CD4-positive, alpha-beta T cell treated with Interleukin-2 at 100 ng/mL for 4 hours (primary cell): ENCODE measurements around the gene KDM2B.
A peak's percentile ranks its signal among the peaks of the same experiment; 100 is the strongest.
"Not testable (repeated sequence)": the region's sequence is repeated elsewhere in the genome, so short reads cannot be mapped to it uniquely, and the experiment has no call there.

Experiments
- DNase-seq: peaks from one replicate; pipeline ENCODE4 v3.0.0-alpha.2; 2020; ENCODE audit warnings: low spot score

KDM2B gene

DNA sequence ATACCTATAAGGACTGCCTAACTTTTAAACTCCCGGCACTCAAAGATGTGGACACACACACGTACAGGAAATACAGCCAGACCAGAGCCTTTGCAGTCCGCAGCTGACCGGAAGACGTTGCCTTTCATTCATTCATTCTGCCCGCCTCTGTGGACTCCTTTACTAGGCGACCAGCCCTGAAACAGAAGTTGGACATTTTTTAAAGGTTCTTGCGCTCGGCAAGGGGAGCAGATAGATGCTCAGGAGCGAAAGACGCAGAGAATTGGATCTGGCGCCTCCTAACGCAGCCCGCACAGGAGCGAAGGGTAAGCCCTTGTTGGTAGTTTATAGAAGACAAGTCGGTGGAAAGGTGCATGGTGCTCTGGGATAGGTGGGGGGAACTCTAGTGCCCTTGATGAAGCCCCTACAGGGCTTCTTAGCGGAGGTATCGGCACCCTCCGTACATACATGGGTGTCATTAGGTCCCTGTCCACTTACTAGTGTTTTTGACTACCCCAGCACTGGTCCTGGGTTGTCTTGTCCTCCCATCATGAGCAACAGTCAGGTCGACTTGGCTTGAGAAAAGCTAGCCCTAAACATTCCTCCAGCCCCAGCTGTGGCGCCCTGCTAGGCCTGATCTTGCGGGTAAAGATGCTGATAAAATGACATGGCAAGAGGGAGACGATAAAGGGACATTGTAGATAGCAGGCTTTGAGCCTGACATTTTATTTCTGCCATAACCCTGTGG, at the start of gene KDM2B:
Gene KDM2B (minus strand): TSS at position 65 of the 727 bp plus-strand sequence. CDS start 112 bp downstream, outside the sequence.
- peak; percentile 26 for DNase-seq

DNA sequence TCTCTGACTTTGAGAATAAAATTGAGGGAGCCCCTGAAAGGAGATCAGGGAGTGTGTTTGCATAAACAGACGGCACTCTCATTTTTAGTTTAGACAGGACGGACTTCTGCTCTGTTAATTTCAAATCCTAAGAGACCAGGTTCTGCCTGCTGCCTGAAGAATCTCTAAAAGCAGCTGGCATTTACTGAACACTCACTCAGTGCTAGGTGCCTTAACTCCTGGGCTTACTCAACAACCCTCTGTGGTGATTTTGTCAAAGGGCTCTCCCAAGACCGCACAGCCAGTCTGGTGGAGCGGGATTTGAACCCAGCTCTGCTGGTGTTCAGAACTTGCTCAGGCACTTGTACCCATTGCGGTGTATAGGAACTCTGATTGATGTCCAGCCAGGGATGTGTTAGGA, 47.7 kb upstream of the KDM2B start:
- no peak for DNase-seq

DNA sequence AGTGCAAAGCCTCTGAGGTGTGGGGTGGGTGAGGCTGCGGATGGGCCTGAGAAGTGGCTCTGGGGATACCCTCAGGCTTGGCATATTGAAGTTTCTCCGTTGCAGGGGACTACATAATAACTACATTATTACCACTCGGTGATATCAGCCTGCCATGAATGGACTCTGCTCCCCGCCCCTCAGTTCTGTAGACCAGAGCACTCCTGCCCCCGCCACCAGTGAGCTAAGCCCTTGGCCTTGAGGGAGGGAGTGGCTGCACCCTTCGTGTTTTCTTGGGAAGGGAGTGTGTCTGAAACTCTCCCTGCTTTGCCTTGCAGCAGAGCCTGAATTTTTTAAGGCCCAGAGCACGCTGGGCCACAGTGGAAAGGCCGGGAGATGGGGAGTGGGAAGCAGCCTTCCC, 47.2 kb upstream of the KDM2B start:
- DNase-seq, result no peak

DNA sequence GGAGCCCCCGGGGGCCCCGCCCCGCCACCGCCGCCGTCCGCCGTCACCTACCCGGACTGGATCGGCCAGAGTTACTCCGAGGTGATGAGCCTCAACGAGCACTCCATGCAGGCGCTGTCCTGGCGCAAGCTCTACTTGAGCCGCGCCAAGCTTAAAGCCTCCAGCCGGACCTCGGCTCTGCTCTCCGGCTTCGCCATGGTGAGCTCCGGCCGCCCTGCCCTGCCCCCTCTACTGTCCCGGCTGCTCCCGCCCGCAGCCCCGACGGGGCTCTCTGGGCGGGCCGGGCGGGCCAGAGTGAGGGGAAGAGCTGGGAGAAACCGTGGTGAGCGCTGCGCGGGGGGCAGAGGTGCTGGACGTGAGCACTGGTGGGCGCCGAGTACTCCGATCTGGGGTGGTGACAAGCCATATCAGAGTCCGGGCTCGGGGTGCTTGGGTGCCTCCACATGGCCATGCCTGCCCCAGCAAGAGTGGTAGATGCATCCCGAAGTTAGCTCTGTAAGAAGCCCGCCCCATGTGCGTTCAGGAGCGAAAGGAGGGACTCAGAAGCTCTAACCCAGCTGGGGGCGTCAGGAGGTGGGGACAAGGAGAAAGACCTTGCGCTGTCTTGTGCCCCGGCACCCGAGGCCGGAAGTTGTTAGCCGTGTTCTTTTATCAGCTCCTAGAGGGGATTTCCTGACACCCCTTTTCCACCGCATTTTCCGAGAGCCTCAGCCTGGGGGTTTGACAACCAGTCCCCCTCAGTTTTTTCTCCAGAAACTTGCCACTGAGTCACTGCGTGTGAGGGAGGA, 46.2 kb upstream of the KDM2B start:
- DNase-seq, result peak; percentile 84

DNA sequence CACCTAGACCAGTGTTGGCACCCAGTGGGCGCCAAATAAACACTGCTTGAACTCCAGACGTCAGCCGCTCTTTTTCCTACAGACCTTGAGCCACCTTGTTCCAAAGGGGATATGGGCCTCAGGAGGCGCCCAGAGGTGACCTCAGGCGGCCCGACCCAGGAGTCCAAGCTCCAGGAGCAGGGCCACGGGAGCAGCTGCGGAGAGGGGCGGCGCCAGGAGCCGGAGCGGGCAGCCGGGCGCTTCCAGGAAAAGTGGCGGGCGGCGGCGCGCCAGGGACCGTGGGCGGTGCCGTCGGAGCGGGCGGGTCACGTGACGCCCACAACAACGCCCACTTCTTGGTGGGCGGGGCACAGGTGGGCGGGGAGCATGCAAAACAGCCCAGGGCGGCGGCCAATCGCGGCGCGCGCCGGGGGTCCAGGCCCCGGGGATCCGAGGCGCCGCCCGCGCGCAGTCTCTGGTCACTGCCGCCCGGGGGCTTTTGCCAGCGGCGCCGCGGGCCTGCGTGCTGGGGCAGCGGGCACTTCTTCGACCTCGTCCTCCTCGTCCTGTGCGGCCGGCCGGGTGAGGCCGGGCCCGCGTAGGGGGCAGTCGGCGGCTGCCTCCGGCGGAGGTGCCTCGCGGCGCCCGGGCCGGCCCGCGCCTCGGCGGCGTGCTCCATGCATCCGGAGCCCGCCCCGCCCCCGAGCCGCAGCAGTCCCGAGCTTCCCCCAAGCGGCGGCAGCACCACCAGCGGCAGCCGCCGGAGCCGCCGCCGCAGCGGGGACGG, 45.4 kb upstream of the KDM2B start, which contains the start of gene ORAI1:
Gene ORAI1 (plus strand): TSS at position 444 of the 766 bp plus-strand sequence.
- peak; percentile 96 for DNase-seq

DNA sequence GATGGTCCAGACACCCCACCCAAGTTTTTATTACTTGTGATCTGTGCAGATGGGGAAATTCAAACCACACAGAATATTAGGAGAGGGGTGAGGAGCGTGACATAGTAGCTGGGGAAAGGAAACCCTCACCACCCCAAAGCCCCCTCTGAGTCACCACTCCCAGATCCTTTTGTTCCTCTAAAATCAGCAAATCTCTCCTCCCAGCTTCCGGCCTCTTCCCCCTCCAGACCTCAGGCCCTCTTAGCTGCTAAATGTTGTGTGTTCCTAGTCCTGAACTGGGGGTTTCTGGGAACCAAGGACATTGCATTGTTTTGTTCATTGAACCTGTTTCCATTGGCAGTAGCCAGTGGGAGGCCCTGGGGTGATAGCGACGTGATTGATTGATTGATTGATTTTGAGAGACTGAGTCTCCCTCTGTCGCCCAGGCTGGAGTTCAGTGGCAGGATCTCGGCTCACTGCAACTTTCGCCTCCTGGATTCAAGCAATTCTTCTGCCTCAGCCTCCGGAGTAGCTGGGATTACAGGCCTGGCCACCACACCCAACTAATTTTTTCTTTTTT, 39.6 kb upstream of the KDM2B start:
- no peak for DNase-seq

DNA sequence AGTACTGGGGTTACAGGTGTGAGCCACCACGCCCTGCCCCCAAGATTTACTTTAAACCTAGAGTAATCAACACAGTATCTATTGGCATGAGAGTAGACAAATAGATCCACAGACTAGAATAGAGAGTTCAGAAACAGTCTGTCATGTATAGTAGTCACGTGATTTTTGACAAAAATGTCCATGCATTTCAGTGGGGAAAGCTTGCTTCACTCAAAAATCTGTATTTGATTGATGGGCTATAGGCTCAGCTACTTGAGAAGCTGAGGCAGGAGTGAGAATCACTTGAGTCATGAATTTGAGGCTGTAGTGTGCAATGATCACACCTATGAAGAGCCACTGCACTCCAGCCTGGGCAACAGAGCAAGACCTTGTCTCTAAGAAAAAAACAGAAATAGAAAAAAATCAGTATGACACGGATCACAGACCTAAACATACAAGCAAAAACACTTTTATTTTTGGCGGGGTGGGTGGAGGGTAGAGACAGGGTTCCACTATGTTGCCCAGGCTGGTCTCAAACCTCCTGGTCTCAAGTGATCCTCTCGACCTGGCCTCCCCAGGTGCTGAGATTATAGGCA, 37.9 kb upstream of the KDM2B start:
- no peak for DNase-seq

DNA sequence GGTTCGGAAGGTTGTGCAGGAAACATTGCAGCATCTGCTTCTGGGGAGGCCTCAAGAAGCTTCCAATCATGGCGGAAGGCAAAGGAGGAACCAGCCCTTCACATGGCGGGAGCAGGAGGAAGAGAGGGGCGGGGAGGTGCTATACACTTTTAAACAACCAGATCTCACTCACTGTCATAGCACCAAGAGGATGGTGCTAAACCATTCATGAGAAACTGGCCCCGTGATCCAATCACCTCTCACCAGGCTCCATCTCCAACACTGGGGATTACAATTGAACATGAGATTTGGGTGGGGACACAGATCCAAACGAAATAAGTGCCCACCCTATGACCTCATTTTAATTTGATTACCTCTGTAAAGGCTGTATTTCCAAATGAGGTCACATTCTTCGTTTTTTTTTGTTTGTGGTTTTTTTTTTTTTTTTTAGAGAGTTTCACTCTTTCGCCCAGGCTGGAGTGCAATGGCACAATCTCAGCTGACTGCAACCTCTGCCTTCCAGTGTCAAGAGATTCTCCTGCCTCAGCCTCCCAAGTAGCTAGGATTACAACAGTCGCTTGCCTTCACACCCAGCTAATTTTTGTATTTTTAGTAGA, 34.1 kb upstream of the KDM2B start:
- DNase-seq, result no peak

DNA sequence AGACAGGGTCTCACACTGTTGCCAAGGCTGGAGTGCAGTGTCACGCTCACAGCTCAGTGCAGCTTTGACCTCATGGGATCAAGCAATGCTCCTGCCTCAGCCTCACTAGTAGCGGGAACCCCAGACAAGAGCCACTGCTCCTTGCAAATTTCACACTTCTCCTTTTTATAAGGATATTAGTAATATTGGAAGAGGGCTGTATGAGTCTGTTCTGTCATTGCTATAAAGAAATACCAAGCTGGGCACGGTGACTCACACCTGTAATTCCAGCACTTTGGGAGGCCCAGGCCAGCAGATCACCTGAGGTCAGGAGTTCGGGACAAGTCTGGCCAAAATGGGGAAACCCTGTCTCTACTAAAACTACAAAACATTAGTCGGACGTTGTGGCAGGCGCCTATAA, 32.6 kb upstream of the KDM2B start:
- no peak for DNase-seq

DNA sequence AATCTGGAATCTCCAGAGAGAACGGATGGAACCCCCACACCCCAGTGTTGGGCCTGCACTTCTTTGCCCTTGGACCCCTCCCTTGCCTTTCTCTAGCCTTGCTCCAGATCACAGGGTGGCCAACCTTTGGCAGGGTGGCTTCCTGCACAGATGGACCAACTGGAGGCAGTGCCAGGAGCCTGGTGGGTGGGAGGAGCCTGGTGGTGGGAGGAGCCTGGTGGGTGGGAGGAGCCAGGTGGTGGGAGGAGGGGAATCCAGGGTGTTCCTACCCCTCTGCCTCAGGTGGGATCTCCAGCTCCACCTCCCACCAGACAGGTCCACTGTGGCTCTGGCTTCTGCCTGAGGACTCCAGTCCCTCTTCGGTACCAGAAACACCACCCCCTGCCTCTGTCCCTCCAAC, 30.5 kb upstream of the KDM2B start:
- no peak for DNase-seq

DNA sequence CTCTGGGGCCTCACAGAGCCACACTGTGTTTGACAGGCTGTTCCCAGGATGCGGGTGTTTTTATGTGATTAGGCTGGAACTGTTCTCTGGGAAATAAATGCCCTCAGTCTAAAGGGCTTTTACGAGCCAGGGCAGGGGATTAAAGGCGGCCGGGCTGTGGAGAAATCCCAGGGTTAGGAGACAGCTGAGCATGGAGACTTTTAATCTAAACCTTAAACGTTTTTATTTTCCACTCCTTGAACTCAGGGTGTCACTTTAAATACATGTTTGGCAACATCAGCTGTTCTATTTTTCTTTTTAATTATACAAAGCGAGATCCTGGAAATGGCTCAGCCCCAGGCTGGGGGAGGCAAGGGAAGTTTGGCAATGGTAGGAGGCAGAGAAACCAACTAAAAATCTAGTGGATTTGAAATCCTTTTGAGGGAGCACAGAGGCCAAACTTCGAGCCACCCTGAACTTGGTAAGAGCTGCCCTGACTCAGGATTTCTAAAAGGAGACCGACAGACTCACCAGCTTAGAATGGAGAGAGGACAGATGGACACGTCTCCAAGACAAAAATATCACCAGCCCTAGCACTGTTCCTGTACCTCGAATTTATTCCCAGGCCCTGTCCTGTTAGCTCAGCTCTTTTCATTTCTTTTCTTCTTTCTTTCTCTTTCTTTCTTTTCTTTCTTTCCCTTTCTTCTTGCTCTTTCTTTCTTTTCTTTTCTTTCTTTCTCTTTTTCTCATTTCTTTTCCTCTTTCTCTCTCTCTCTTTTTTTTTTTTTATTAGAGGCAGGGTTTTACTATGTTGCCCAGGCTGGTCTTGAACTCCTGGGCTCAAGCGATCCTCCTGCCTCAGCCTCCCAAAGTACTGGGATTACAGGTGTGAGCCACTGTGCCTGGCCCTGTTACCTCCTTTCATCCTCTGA, 29.7 kb upstream of the KDM2B start:
- no peak for DNase-seq

DNA sequence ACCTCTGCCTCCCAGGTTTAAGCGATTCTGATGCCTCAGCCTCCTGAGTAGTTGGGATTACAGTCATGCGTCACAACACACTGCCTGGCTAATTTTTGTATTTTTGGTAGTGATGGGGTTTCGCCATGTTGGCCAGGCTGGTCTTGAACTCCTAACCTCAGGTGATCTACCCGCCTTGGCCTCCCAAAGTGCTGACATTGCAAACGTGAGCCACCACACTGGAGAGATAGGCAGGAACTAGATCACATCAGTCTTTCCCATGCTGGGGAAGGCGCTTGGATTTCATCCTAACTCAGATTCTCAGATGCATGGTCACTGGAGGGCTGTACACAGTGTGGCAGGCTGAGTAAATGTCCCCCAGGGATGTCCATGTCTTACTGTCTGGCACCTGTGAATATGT, 27.5 kb upstream of the KDM2B start:
- no peak for DNase-seq

DNA sequence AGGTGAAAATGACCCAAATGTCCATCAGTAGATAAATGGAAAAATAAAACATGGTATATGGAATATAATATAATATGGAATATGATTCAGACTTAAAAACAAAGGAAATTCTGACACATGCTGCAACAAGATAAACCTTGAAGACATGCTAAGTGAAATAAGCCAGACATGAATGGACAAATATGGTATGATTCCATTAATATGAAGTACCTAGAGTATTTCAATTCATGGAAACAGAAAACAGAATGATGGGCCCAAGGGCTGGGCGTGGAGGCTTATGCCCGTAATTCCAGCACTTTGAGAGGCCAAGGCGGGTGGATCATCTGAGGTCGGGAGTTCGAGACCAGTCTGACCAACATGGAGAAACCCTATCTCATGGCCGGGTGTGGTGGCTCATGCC, 22.8 kb upstream of the KDM2B start:
- DNase-seq, result no peak

DNA sequence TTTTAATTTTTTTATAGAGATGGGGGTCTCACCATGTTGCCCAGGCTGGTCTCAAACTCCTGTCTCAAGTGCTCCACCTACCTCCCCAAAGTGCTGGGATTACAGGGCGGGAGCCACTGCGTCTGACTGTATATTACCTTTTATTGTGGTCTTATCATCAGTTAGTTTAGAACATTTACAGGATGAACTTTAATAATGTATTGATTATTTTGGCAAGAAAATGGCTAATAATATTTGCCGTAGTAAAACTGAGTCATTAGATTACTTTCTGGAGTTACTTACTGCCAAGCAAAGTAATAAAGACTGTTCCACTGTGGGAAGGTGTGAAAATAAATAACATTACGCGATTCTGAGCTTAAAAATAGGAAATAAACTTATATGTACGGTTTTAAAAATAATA, 21.9 kb upstream of the KDM2B start:
- no peak for DNase-seq

DNA sequence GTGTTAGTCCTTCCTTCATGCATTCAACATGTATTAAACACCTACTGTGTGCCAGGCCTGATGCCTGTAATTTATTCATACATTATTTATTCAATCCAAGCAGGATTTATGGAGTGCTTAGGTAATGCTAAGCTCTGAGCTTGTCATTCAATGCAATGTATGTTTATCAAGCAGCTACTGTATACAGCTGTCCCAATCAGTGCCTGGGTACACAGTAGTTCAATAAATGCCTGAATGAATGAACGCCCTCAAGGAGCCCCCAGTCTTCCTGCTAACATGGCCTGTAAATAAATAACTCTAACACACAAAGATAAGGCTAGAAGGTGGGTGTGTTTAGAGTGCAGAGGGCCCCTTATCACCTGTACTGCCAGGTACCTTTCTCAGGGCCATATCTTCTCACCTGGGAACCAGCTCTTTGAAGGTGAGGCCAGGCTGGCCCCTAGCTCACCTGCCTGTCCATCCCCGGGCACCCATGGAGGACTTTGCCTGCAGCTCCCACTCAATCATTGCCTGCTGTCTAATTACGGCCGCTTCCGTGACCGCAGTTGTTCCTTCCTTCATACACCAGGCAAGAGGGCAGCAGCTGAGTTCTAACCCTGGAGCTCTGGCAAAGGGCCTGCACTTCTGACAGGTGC, 20.0 kb upstream of the KDM2B start:
- DNase-seq, result no peak

DNA sequence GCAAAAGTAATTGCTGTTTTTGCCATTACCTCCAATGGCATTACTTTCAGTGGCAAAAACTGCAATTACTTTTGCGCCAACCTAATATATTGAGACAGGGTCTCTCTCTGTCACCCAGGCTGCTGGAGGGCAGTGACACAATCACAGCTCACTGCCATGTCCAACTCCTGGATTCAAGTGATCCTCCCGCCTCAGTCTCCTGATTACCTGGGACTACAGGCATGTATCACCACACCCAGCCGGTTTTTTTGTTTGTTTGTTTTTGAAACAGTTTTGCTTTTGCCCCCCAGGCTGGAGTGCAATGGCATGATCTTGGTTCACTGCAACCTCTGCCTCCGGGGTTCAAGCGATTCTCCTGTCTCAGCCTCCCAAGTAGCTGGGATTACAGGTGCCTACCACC, 15.7 kb upstream of the KDM2B start:
- DNase-seq, result no peak

DNA sequence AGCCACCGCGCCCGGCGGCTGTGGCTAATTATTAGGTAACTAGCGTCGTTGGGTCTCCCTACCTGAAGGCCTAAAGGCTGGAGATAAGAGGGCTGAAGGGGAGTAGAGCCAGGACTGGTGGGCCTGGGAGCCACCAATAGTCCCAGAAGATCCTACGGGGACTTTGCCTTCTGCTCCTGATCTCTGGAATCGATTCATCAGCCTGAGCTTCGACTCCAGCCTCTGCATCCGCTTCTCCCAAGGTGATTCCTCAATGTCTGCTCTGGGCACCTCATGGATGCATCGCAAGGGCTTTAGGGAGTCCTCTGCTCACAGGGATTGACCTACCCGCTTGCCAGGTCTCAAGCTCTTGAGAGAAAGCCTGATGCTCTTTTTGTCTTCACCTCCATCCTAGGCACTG, 14.7 kb upstream of the KDM2B start:
- DNase-seq, result no peak

DNA sequence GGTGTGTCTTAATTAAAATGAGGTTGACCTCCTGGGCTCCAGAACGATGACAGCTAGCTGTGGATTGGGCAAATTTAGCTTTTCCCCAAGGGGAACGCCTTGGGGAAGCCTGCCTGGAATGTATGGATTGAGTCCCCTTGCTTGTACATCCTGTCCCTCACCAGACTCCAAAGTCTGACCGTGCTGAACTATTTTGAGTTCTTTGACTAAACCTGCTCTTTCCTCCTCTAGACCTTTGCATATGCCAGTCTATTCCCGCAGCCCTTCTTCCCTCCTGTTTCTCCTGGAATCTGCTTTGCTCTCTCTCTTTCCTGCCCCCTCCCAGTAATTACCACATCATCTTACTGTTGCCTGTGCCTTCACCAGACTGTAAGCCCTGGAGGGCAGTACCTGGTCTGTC, 11.5 kb upstream of the KDM2B start:
- DNase-seq, result no peak

DNA sequence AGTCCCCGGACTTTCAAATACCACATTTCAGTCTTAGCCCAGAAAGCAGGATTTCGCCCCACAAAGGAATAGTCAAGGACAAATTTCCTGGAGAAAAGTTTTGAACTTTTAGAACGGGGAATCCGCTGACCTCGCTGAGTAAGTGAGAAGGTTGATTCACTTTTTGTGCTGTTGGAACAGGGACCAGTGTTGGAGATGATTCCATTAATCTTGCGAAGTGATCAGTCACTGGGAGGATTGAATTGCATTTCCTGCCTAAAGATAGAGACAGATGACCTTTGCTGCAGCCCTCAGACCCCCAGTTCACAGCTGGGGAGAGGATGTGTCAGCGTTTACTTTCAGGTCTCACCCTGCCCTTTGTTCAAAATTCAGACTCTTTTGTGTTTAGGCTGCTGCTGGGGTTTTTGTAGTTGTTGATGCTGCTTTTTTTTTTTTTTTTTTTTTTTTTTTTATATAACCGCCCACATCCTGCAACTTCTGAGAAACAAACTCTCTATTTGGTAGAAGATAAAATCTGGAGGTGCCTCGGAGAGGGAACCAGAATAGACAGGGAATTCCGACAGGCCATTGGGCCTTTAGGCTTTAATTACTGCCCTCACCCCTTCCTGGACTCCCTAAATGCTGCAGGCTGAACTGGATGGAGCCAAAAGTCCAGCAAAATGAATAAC, 9.8 kb upstream of the KDM2B start:
- peak; percentile 88 for DNase-seq

DNA sequence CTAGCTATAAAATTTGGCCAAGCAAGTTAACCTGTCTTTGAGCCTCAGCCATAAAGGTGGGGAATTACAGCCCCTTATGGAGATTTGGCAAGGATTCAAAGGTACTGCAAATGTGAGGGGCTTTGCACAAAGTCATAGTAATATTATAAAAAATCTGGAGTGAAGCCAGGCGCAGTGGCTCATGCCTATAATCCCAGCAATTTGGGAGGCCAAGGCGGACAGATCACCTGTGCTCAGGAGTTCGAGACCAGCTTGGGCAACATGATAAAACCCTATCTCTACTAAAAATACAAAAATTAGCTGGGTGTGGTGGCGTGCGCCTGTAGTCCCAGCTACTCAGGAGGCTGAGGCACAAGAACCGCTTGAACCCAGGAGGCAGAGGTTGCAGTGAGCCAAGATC, 4.1 kb upstream of the KDM2B start:
- not testable (repeated sequence) for DNase-seq
